ENCODE data around the gene CCDC73. TPM values are rescaled to one million over a fixed set of nuclear protein-coding genes. Genes with fewer than 3 reads are reported as not detected.

The CCDC73 gene
- total RNA-seq, 1 donor from 2014 or later, result not detected

DNA sequence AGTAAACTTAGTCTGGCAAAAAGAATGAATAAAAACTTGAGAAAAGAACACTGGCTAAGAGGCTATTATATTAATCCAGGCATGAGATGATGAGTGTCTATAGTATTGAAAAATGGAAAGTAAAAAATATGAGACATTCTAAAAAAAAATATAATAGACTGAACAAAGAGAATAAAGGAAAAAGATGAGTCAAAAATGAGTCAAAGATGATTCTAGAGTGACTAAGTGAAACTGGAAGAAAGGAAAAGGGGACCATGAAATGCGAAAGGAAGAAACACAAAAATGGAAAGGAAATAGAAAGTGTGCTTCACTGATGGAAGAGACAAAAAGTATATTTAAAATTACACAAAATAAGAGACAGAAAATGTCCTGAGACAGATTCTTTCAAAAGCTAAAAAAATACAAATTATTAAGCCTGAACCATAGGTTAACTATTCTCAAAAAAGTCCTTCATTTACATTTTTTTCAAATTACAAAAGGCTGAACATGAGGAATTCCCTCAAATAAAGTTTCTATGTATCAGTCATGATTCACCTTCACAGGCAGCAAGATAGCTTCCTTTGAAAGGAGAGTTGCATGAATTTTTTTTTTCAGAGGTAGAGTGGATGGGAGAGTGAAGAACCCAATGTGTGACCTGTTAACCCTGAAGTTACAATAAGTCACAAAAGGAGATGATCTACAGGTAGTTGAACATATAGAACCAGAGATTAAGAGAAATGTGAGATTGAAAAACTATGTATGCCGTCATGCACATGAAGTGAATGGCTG lies 135.6 kb downstream of the CCDC73 start:
- intact Hi-C loops (cut with DNase I), result no loop called here
- Histone ChIP-seq H3K36me3 (no peaks in the 10 kb centered on the region), H3K27ac (no peak overlapping the region), H3K9me3 (no peaks in the 10 kb centered on the region), H3K4me3 (no peak overlapping the region), H3K4me1 (no peaks in the 10 kb centered on the region), H3K27me3 (no peaks in the 10 kb centered on the region)
- no peak for ATAC-seq
- TF ChIP-seq, protein P1, sequence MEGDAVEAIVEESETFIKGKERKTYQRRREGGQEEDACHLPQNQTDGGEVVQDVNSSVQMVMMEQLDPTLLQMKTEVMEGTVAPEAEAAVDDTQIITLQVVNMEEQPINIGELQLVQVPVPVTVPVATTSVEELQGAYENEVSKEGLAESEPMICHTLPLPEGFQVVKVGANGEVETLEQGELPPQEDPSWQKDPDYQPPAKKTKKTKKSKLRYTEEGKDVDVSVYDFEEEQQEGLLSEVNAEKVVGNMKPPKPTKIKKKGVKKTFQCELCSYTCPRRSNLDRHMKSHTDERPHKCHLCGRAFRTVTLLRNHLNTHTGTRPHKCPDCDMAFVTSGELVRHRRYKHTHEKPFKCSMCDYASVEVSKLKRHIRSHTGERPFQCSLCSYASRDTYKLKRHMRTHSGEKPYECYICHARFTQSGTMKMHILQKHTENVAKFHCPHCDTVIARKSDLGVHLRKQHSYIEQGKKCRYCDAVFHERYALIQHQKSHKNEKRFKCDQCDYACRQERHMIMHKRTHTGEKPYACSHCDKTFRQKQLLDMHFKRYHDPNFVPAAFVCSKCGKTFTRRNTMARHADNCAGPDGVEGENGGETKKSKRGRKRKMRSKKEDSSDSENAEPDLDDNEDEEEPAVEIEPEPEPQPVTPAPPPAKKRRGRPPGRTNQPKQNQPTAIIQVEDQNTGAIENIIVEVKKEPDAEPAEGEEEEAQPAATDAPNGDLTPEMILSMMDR (IDR thresholded peaks at IDR 0.05), result no peak
- no peak for DNase-seq

- Histone ChIP-seq H3K4me3 (no peak overlapping the region), H3K27ac (no peak overlapping the region), H3K27me3 (no peaks in the 10 kb centered on the region), H3K9me3 (no peaks in the 10 kb centered on the region), H3K4me1 (no peaks in the 10 kb centered on the region), H3K36me3 (no peaks in the 10 kb centered on the region)
- ATAC-seq (no peak), DNase-seq (no peak)
- TF ChIP-seq, protein P1 (IDR thresholded peaks at IDR 0.05), result no peak
- intact Hi-C loops (cut with DNase I), result no loop called here
These were observed 150.9 kb downstream of the CCDC73 start for GRCh38 chr11:32643526-32643925.

GRCh38 chr11:32641361-32641760 lies 153.1 kb downstream of the CCDC73 start:
- no peak for ATAC-seq
- Histone ChIP-seq H3K27ac (no peak overlapping the region), H3K4me3 (no peak overlapping the region), H3K27me3 (no peaks in the 10 kb centered on the region), H3K4me1 (no peaks in the 10 kb centered on the region), H3K9me3 (no peaks in the 10 kb centered on the region), H3K36me3 (no peaks in the 10 kb centered on the region)
- TF ChIP-seq, protein P1 (IDR thresholded peaks at IDR 0.05), result no peak
- intact Hi-C loops (cut with DNase I), result no loop called here
- no peak for DNase-seq

DNA sequence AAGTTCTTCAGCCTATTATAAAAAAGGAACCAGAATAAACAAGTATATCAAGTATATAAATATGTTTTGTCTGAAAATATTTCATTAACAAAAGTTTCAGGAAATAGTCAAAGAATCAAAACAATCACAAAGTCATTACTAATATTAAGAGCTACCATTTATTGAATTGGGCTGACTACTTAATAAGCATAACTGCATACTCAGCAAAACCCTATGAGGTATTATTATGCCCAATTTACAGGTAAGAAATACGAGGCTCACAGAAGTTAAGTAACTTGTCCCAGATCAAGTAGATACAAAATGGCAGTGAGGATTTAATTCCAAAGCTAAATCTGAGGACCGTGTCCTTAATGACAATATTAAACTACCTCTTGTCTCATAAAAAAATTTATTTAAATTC lies 158.6 kb downstream of the CCDC73 start:
- Histone ChIP-seq H3K36me3 (no peaks in the 10 kb centered on the region), H3K27me3 (no peaks in the 10 kb centered on the region), H3K4me1 (no peaks in the 10 kb centered on the region), H3K4me3 (no peak overlapping the region), H3K27ac (no peak overlapping the region), H3K9me3 (no peaks in the 10 kb centered on the region)
- ATAC-seq, result no peak
- DNase-seq, result no peak
- TF ChIP-seq, protein P1 (IDR thresholded peaks at IDR 0.05), result no peak
- intact Hi-C loops (cut with DNase I), result no loop called here

DNA sequence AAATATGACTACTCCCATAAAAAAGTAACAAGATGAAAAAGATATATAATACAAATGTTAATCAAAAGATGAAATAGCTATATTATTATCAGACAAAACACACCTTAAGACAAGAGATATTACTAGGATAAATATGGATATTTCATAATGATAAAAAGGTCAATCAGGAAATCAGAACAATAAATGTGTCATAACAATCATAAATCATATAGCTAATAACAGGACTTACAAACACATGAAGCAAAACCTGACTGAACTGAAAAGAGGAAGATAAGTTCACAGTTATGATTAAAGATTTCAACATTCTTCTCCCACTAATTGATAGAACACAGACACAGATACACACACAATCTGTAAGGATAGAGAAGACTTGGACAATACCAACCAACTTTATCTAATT lies 163.6 kb downstream of the CCDC73 start:
- TF ChIP-seq, protein P1 (IDR thresholded peaks at IDR 0.05), result no peak
- ATAC-seq, result no peak

More for the DNA sequence above, 163.6 kb downstream of the CCDC73 start:
- intact Hi-C loops (cut with DNase I), result no loop called here
- Histone ChIP-seq H3K4me3 (no peak overlapping the region), H3K4me1 (no peaks in the 10 kb centered on the region), H3K9me3 (no peaks in the 10 kb centered on the region), H3K27ac (no peak overlapping the region), H3K27me3 (no peaks in the 10 kb centered on the region), H3K36me3 (no peaks in the 10 kb centered on the region)
- no peak for DNase-seq

All from upper lobe of right lung (tissue), 1 donor.